Muscle layer of colon (tissue), 2 donors: ENCODE data around the gene CYSLTR2.
"Not testable (repeated sequence)": the region's sequence is repeated elsewhere in the genome, so short reads cannot be mapped to it uniquely, and the experiment has no call there.

Source experiments
- H3K27ac ChIP-seq: one replicate; pipeline ENCODE4 v1.7.0; 2013; ENCODE audit warnings: low read depth, mild to moderate bottlenecking, low read length, moderate library complexity
- H3K27me3 ChIP-seq, 2 donors: one replicate each; pipeline ENCODE4 v1.7.0; 2013; ENCODE audit warnings: low read length in 2 of 2, mild to moderate bottlenecking in 2 of 2; ENCODE audit not compliant: insufficient read depth in 2 of 2, control insufficient read depth in 1 of 2
- H3K36me3 ChIP-seq: one replicate; pipeline ENCODE4 v1.7.0; 2013; ENCODE audit warnings: mild to moderate bottlenecking, low read length; ENCODE audit not compliant: insufficient read depth
- H3K4me1 ChIP-seq: one replicate; pipeline ENCODE4 v1.7.0; 2013; ENCODE audit warnings: mild to moderate bottlenecking, low read length; ENCODE audit not compliant: insufficient read depth
- H3K4me3 ChIP-seq, 2 donors: one replicate each; pipeline ENCODE4 v1.7.0; 2013; ENCODE audit warnings: low read length in 2 of 2, low read depth in 1 of 2, mild to moderate bottlenecking in 1 of 2, moderate library complexity in 1 of 2
- H3K9ac ChIP-seq: one replicate; pipeline ENCODE4 v1.7.0; 2013; ENCODE audit warnings: low read length
- H3K9me3 ChIP-seq: one replicate; pipeline ENCODE4 v1.7.0; 2013; ENCODE audit warnings: mild to moderate bottlenecking, low read length
- donor health status: abdominal sarcoma.
- donor health status: Adenocarcinoma of cecum.

Gene CYSLTR2

DNA sequence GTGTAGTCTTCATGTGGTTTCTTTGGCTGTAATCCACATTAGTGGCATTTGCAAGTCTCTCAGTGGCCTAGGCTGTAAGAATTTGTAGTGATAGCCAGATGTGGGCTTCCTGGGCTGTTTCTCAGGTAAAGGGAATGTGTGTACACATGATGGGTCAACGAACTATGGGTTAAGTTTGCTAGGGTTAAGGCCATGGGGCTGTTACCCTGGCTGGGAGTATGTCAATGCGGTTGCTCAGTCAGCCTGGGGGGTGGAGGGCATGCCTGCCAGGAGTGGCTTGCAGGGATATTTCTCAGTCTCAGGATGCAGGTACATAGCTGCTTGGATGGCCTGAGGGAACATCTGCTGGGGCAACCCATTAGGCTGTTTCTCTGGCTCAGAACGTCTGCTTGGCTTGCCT, 13.4 kb downstream of the CYSLTR2 start:
- Histone ChIP-seq H3K9ac (no peak overlapping the region), H3K4me1 (no peaks in the 10 kb centered on the region), H3K9me3 (no peaks in the 10 kb centered on the region), H3K27me3 (no peaks in the 10 kb centered on the region), H3K27ac (no peak overlapping the region), H3K4me3 (no peak overlapping the region), H3K36me3 (no peaks in the 10 kb centered on the region)

DNA sequence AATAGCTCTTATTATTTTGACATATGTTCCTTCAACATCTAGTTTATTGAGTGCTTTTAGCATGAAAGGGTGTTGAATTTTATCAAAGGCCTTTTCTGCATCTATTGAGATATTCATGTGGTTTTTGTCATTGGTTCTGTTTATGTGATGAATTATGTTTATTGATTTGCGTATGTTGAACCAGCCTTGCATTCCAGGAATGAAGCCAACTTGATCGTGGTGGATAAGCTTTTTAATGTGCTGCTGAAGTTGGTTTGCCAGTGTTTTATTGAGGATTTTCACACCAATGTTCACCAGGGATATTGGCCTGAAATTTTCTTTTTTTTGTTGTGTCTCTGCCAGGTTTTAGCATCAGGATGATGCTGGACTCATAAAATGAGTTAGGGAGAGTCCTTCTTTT, 17.7 kb downstream of the CYSLTR2 start:
- H3K9me3 ChIP-seq, H3K27me3 ChIP-seq, H3K4me1 ChIP-seq: not testable (repeated sequence)

DNA sequence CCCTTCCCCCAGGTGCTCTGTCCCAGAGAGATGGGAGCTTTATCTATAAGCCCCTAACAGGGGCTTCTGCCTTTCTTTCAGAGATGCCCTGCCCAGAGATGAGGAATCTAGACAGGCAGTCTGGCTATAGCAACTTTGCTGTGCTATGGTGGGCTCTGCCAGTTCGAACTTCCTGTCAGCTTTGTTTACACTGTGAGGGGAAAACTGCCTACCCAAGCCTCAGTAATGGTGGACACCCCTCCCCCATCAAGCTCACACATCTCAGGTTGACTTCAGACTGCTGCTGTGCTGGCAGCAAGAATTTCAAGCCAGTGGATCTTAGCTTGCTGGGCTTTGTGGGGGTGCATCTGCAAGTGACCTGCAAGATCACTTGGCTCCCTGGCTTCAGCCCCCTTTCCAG, 21.5 kb downstream of the CYSLTR2 start:
- no peaks in the 10 kb centered on the region for H3K4me1 ChIP-seq
- no peaks in the 10 kb centered on the region for H3K27me3 ChIP-seq
- H3K4me3 ChIP-seq: no peak overlapping the region
- H3K9me3 ChIP-seq: no peaks in the 10 kb centered on the region
- no peak overlapping the region for H3K27ac ChIP-seq
- H3K36me3 ChIP-seq: no peaks in the 10 kb centered on the region
- no peak overlapping the region for H3K9ac ChIP-seq

More for the DNA sequence above, 17.7 kb downstream of the CYSLTR2 start:
- H3K4me3 ChIP-seq, H3K9ac ChIP-seq, H3K36me3 ChIP-seq, H3K27ac ChIP-seq: not testable (repeated sequence)

DNA sequence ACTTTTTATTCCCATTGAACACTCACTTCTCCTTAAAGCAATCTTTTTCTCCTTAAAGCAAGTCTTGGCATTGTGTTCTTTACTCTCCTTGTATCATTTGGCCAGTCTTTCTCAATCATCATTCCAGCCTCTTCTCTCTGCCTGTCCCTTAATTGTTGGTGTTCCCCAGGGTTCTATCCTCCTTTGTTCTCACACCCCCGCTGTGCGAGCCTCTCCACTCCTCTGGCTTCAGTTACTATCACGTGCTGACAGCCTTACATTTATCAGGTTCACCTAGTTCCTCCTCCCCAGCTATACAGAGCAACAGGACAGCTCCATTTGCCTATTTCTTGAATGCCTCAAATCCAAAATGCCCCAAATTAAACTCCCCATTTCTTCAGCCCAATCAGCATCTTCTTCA, 24.6 kb downstream of the CYSLTR2 start:
- no peaks in the 10 kb centered on the region for H3K36me3 ChIP-seq
- H3K4me3 ChIP-seq: no peak overlapping the region
- H3K9ac ChIP-seq: no peak overlapping the region
- no peak overlapping the region for H3K27ac ChIP-seq
- H3K27me3 ChIP-seq: no peaks in the 10 kb centered on the region
- H3K9me3 ChIP-seq: no peaks in the 10 kb centered on the region
- H3K4me1 ChIP-seq: no peaks in the 10 kb centered on the region

DNA sequence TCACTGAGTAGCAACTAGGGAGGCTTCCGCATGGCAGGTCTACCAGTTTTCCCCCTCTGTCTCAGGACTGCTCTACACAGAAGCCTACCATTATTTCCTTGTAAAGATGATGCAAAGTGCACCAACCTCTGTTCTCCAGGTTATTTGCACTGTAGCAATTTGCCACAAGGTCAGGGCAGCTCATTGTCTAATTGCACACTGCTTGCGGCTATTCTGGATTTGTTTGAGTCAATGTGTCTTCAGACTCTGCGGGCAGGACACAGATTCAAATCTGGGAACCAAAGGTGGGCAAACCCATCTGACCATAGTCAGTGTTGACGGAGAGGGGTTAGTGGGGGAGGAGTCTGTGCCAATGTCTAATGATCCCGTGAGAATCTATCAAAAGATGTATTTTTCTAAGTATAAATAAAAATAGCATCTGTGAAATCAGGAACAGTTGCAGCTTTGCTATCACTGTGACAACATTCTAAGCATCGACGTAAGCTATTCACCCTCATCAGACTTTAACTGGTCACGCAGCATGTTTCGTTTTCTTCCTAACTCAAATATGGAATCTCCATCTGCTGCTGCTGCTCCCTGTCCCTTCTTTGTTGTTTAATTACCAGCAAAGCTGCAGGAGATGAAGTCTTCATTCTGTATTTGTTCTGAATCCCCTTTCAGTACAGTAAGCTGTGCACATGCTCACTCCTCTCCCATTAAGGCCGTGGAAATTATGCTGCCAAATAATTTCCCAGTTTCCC, 26.4 kb downstream of the CYSLTR2 start:
- no peak overlapping the region for H3K9ac ChIP-seq
- H3K36me3 ChIP-seq: no peaks in the 10 kb centered on the region
- H3K27me3 ChIP-seq: no peaks in the 10 kb centered on the region
- H3K9me3 ChIP-seq: no peaks in the 10 kb centered on the region
- H3K4me1 ChIP-seq: no peaks in the 10 kb centered on the region
- no peak overlapping the region for H3K27ac ChIP-seq
- no peak overlapping the region for H3K4me3 ChIP-seq

DNA sequence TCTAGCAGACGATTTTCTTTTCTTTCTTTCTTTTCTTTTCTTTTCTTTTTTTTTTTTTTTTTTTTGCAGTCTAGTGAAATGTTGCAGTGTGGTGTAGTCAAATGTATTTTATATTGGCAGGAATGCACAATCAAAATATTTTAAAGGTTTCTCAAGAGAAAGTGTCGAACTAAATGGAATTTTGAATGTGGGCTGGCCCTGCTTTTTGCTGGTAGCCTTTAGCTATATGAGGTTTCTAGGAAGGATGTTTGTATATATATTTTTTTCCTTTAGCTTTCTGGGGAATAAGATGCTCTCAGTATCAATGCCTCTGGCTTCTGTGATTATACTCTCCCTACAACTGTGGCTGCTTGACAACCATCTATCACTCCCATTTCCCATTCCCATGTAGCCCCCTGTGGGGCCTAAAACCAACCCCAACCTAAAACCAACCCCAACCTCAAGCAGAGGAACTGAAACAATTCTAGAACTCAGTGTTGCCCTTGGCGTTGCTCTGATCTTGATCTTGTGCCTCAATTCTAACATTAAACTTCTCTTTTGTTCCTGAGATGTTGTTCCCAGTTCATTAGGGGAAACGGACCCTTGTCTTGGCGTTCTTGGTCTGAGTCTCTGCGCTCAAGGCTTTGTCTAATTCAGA, 27.1 kb downstream of the CYSLTR2 start:
- H3K4me3 ChIP-seq: no peak overlapping the region
- no peak overlapping the region for H3K27ac ChIP-seq
- no peaks in the 10 kb centered on the region for H3K4me1 ChIP-seq

DNA sequence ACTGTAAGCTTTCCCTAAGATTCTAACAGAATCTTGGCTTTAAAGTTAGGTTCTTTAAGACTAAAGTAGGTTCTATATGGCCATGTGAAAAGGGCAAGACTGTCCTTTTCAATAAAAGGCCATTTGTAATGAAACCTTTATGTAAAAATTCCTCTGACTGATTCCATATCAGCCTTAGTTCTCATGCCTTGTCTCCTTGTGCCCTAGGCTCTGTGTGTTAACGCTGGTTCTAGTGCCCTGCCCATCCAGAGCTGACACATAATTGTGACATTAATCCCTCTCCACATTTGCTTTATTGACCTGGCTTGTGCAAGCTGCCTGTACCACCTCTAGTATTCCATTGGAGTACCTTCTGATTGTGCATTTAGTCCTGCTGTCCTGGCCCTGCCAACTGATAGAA, 28.2 kb downstream of the CYSLTR2 start:
- H3K9me3 ChIP-seq: no peaks in the 10 kb centered on the region
- H3K27me3 ChIP-seq: no peaks in the 10 kb centered on the region
- H3K4me1 ChIP-seq: no peaks in the 10 kb centered on the region
- H3K4me3 ChIP-seq: no peak overlapping the region
- H3K27ac ChIP-seq: no peak overlapping the region
- H3K36me3 ChIP-seq: no peaks in the 10 kb centered on the region
- no peak overlapping the region for H3K9ac ChIP-seq

More for the DNA sequence above, 27.1 kb downstream of the CYSLTR2 start:
- Histone ChIP-seq H3K36me3 (no peaks in the 10 kb centered on the region), H3K9me3 (no peaks in the 10 kb centered on the region), H3K9ac (no peak overlapping the region), H3K27me3 (no peaks in the 10 kb centered on the region)

DNA sequence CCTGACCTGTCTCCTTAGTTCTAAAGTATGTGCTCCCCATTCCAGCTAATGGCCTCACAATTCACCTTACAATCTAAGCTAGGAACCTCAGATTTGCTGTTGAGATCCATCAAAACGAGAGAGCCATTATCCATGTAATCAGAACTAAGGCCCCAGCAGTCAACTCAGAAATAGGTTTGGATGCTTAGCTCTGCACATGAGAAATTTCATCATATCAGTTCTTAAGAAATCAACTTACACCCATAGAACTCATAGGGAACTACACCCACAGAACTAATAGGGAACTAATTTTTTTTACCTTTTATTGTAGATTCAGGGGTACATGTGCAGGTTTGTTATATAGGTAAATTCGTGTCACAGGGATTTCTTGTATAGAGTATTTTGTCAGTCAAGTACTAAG, 28.7 kb downstream of the CYSLTR2 start:
- Histone ChIP-seq H3K9ac (no peak overlapping the region), H3K27ac (no peak overlapping the region), H3K4me1 (no peaks in the 10 kb centered on the region), H3K36me3 (no peaks in the 10 kb centered on the region), H3K27me3 (no peaks in the 10 kb centered on the region), H3K9me3 (no peaks in the 10 kb centered on the region), H3K4me3 (no peak overlapping the region)

DNA sequence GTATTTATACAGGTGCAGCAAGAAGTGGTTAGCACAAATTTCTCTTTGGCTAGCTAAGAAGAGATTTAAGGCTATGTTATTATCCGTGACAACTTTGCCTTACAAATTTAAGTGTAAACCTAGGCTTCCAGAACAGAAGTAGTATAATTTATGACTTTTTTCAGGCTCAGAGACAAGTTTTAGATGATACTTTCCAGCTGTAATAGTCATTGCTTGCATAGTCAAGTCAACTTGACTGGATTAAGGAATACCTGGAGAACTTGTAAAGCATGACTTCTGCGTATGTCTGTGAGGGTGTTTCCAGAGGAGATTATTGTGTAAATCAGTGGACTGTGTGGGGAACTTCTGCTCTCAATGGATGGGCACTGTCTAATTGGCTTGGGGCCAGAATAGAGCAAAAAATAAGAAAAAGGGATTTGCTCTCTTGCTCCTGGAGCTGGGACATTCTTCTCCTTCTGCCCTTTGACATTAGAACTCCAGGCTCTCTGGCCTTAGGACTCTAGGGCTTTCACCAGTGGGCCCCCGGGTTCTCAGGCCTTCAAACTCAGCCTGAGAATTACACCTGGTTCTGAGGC, 33.0 kb downstream of the CYSLTR2 start:
- Histone ChIP-seq H3K27me3 (no peaks in the 10 kb centered on the region), H3K36me3 (no peaks in the 10 kb centered on the region), H3K27ac (no peak overlapping the region), H3K9me3 (no peaks in the 10 kb centered on the region), H3K4me1 (no peaks in the 10 kb centered on the region), H3K4me3 (no peak overlapping the region), H3K9ac (no peak overlapping the region)

DNA sequence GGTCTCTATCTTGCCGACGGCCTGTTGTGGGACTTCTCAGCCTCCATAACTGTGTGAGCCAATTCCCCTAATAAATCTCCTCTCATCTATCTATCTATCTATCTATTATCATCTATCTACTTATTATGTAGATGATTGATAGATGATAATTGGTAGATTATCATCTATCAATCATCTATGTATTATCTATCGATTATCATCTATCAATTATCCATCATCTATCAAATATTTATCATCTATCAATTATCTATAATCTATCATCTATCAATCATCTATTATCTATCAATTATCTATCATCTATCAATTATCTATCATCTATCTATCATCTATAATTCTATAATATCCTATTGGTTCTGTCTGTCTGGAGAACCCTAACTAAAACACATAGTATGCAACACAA, 33.5 kb downstream of the CYSLTR2 start:
- H3K9me3 ChIP-seq: no peaks in the 10 kb centered on the region
- H3K27ac ChIP-seq: no peak overlapping the region
- no peaks in the 10 kb centered on the region for H3K4me1 ChIP-seq
- no peaks in the 10 kb centered on the region for H3K27me3 ChIP-seq
- no peak overlapping the region for H3K9ac ChIP-seq
- no peak overlapping the region for H3K4me3 ChIP-seq
- no peaks in the 10 kb centered on the region for H3K36me3 ChIP-seq

DNA sequence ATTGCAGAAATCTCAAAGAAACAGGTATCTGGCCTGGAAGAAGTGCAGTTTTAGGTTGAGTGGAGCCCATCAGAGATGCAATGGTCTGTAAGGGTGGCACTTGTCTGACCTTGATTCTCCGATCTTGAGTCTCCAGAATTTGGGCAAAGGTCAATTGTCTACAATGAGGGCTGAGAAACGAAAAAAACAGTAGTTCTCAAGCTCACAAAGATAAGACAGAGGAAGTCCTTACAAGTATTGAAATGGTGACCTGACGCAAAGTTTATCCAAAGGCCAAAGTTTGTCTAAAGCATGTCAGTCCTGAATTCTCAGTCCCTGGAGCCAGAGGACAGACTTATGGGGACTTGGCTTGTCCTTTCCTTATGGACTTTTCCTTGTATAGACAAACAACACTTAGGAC, 40.3 kb downstream of the CYSLTR2 start:
- H3K36me3 ChIP-seq: no peaks in the 10 kb centered on the region
- H3K4me1 ChIP-seq: no peaks in the 10 kb centered on the region
- no peak overlapping the region for H3K27ac ChIP-seq
- no peak overlapping the region for H3K9ac ChIP-seq
- no peak overlapping the region for H3K4me3 ChIP-seq
- no peaks in the 10 kb centered on the region for H3K27me3 ChIP-seq
- H3K9me3 ChIP-seq: no peaks in the 10 kb centered on the region

DNA sequence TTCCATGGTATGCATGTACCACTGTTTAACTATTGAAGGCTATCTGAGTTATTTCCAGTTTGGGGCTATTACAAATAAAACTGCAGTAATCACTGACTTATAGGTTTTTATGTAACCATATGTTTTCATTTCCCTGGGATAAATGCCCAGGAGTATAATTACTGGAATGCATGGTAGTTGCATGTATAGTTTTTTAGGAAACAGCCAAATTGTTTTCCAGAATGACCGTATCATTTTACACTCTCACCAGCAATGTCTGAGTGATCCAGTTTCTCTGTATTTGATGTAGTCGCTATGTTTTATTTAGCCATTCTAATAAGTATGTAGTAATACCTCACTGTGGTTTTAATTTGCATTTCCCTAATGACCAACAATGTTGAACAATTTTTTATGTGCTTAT, 42.0 kb downstream of the CYSLTR2 start:
- H3K36me3 ChIP-seq: no peaks in the 10 kb centered on the region
- H3K27ac ChIP-seq: no peak overlapping the region
- H3K4me1 ChIP-seq: no peaks in the 10 kb centered on the region
- no peak overlapping the region for H3K9ac ChIP-seq
- H3K9me3 ChIP-seq: no peaks in the 10 kb centered on the region
- H3K27me3 ChIP-seq: no peaks in the 10 kb centered on the region
- no peak overlapping the region for H3K4me3 ChIP-seq
